Neuronal stem cell (in vitro differentiated cells): Measurements from ENCODE around the gene ZNF19.

Experiments
- DNase-seq: peaks from one replicate; pipeline ENCODE4 v3.0.0-alpha.2; 2013; ENCODE audit warnings: low spot score
- H2AFZ ChIP-seq: one replicate; pipeline ENCODE4 v1.6.1; 2013; ENCODE audit warnings: mild to moderate bottlenecking, low read length, inconsistent platforms
- H2AK5ac ChIP-seq: 2 replicates; pipeline ENCODE4 v1.6.1; 2013; ENCODE audit warnings: low read depth, mild to moderate bottlenecking, inconsistent platforms, low read length, moderate library complexity, mixed read lengths
- H2BK120ac ChIP-seq: 2 replicates; pipeline ENCODE4 v1.6.1; 2013; ENCODE audit warnings: low read depth, mild to moderate bottlenecking, inconsistent platforms, low read length, moderate library complexity, mixed read lengths
- H2BK12ac ChIP-seq: one replicate; pipeline ENCODE4 v1.6.1; 2013; ENCODE audit warnings: low read length, inconsistent platforms
- H2BK15ac ChIP-seq: 2 replicates; pipeline ENCODE4 v1.6.1; 2013; ENCODE audit warnings: mild to moderate bottlenecking, low read length, inconsistent platforms, mixed read lengths
- H2BK5ac ChIP-seq: one replicate; pipeline ENCODE4 v1.6.1; 2013; ENCODE audit warnings: inconsistent platforms, mild to moderate bottlenecking, low read length, moderate library complexity
- H3K14ac ChIP-seq: one replicate; pipeline ENCODE4 v1.6.1; 2013; ENCODE audit warnings: low read length, inconsistent platforms
- H3K18ac ChIP-seq: 2 replicates; pipeline ENCODE4 v1.6.1; 2013; ENCODE audit warnings: low read length, inconsistent platforms
- H3K23ac ChIP-seq: 2 replicates; pipeline ENCODE4 v1.6.1; 2013; ENCODE audit warnings: low read depth, mild to moderate bottlenecking, mixed read lengths, low read length, inconsistent platforms; ENCODE audit not compliant: poor library complexity
- H3K27ac ChIP-seq: replicated peaks from 3 replicates; pipeline ENCODE4 v1.5.1; 2013; ENCODE audit warnings: low read length, inconsistent platforms
- H3K27me3 ChIP-seq, 3 experiments: 2 replicates each; pipeline ENCODE4 v1.6.1; 2013; ENCODE audit warnings: low read length in 3 of 3, mild to moderate bottlenecking in 2 of 3, inconsistent platforms in 1 of 3, low read depth in 1 of 3, mixed read lengths in 1 of 3, moderate library complexity in 1 of 3; ENCODE audit not compliant: control insufficient read depth in 3 of 3, insufficient read depth in 3 of 3
- H3K36me3 ChIP-seq, 2 donors: replicated peaks in 1 of 2; 2 replicates each; pipeline ENCODE4 v1.6.1; 2013; ENCODE audit warnings: low read length in 2 of 2; ENCODE audit not compliant: control insufficient read depth in 2 of 2, insufficient read depth in 2 of 2
- H3K4ac ChIP-seq: 2 replicates; pipeline ENCODE4 v1.6.1; 2013; ENCODE audit warnings: inconsistent platforms, mild to moderate bottlenecking, low read length, moderate library complexity
- H3K4me1 ChIP-seq, 2 donors: 1 replicate in 1 of 2; 2 replicates in 1 of 2; pipeline ENCODE4 v1.6.1; 2013; ENCODE audit warnings: low read length in 2 of 2, low read depth in 1 of 2; ENCODE audit not compliant: control insufficient read depth in 2 of 2, insufficient read depth in 1 of 2
- H3K4me2 ChIP-seq: one replicate; pipeline ENCODE4 v1.6.1; 2013; ENCODE audit warnings: mild to moderate bottlenecking, low read length, inconsistent platforms; ENCODE audit not compliant: insufficient read depth, poor library complexity, severe bottlenecking
- H3K4me3 ChIP-seq, 2 donors: 2 replicates each; pipeline ENCODE4 v1.5.1; 2013; ENCODE audit warnings: low read length in 2 of 2, mild to moderate bottlenecking in 2 of 2, inconsistent platforms in 1 of 2, moderate library complexity in 1 of 2
- H3K79me1 ChIP-seq: one replicate; pipeline ENCODE4 v1.6.1; 2013; ENCODE audit warnings: low read depth, mild to moderate bottlenecking, inconsistent platforms, low read length, moderate library complexity
- H3K9ac ChIP-seq: one replicate; pipeline ENCODE4 v1.6.1; 2013; ENCODE audit warnings: mild to moderate bottlenecking, low read depth, low read length, inconsistent platforms; ENCODE audit not compliant: poor library complexity
- H3K9me3 ChIP-seq, 2 donors: replicated peaks in 1 of 2; 2 replicates each; pipeline versions ENCODE3 to v1.6.1; 2013; ENCODE audit warnings: low read length in 2 of 2, mild to moderate bottlenecking in 2 of 2, inconsistent platforms in 1 of 2, low read depth in 1 of 2, mixed read lengths in 1 of 2, moderate library complexity in 1 of 2; ENCODE audit not compliant: control insufficient read depth in 2 of 2, insufficient read depth in 1 of 2
- H4K8ac ChIP-seq: one replicate; pipeline ENCODE4 v1.6.1; 2013; ENCODE audit warnings: low read depth, mild to moderate bottlenecking, inconsistent platforms, low read length, moderate library complexity
- H4K91ac ChIP-seq: one replicate; pipeline ENCODE4 v1.6.1; 2013; ENCODE audit warnings: low read length, low read depth, mild to moderate bottlenecking, inconsistent platforms; ENCODE audit not compliant: poor library complexity
- WGBS, 2 donors: extraction: QIAGEN DNeasy Blood & Tissue Kit; methylation state at CpG; one replicate each; pipeline ENCODE4 v1.1.7; 2013; ENCODE audit warnings: missing lambda C conversion rate in 2 of 2, mixed read lengths in 1 of 2; ENCODE audit not compliant: insufficient read length in 2 of 2, insufficient replicate concordance in 1 of 2; ENCODE audit errors: extremely low coverage in 2 of 2; 5-methylcytosine and 5-hydroxymethylcytosine counted together

ZNF19 gene

DNA sequence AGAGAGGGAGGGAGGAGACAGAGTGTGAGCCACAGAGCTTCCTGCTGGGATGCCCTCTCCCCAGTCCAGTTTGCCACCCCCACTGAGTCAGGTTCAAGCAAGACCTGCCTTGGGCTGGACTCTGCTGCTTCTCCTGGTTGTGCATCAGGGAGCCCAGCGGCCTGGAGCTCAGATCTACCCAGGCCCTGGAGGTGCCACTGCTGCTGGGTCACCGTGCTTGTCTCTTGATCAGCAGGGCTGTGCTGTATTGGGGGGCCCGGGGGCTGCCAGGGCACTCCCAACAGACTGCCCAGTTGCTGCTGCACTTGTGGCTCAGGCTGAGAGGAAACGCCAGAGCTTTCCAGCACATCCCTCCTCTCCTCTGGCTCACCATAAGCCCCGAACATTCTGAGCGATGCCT is 56.2 kb downstream of the ZNF19 start:
- Histone ChIP-seq H3K18ac (peak overlapping the region; percentile 22), H2BK120ac (no peak overlapping the region), H3K23ac (peak overlapping the region; percentile 52), H3K4me1 (no peaks in the 10 kb centered on the region), H3K9me3 (no peaks in the 10 kb centered on the region), H2BK15ac (no peak overlapping the region), H3K27ac (no peak overlapping the region), H2BK12ac (peak overlapping the region; percentile 6), H2BK5ac (no peak overlapping the region), H4K91ac (no peak overlapping the region), H3K4me3 (no peak overlapping the region), H2AK5ac (no peak overlapping the region), H2AFZ (no peak overlapping the region), H3K4ac (no peak overlapping the region), H3K36me3 (no peaks in the 10 kb centered on the region), H3K9ac (no peak overlapping the region), H4K8ac (no peak overlapping the region), H3K27me3 (peaks cover 0 to 9% (median 1%) of the 10 kb centered on the region in 3 experiments), H3K79me1 (no peaks in the 10 kb centered on the region), H3K4me2 (no peak overlapping the region), H3K14ac (peak overlapping the region; percentile 31)
- no peak for DNase-seq
- no CpG with 5 or more reads among the region's 6 CpGs for WGBS, 2 donors

GRCh38 chr16:71431991-71432390 is 57.1 kb downstream of the ZNF19 start:
- Histone ChIP-seq H3K18ac (no peak overlapping the region), H3K9me3 (no peaks in the 10 kb centered on the region), H2BK120ac (no peak overlapping the region), H2BK5ac (no peak overlapping the region), H2BK12ac (no peak overlapping the region), H3K9ac (no peak overlapping the region), H4K91ac (no peak overlapping the region), H3K4ac (no peak overlapping the region), H3K4me3 (no peak overlapping the region), H2AK5ac (peak overlapping the region; percentile 86), H3K27ac (no peak overlapping the region), H2BK15ac (no peak overlapping the region), H3K23ac (peak overlapping the region; percentile 50), H3K79me1 (no peaks in the 10 kb centered on the region), H3K27me3 (peaks cover 0 to 9% (median 1%) of the 10 kb centered on the region in 3 experiments), H3K14ac (no peak overlapping the region), H3K4me2 (no peak overlapping the region), H3K36me3 (no peaks in the 10 kb centered on the region), H2AFZ (no peak overlapping the region), H3K4me1 (peaks cover 0 to 2% of the 10 kb centered on the region in 2 donors), H4K8ac (no peak overlapping the region)
- no CpG with 5 or more reads among the region's 9 CpGs for WGBS, 2 donors
- no peak for DNase-seq

- Histone ChIP-seq H3K9me3 (no peaks in the 10 kb centered on the region), H4K8ac (no peak overlapping the region), H3K36me3 (no peaks in the 10 kb centered on the region), H2BK15ac (no peak overlapping the region), H4K91ac (no peak overlapping the region), H2AK5ac (no peak overlapping the region), H2BK120ac (no peak overlapping the region), H3K23ac (no peak overlapping the region), H3K4me2 (no peak overlapping the region), H3K79me1 (no peaks in the 10 kb centered on the region), H3K27ac (no peak overlapping the region), H3K4ac (no peak overlapping the region), H3K14ac (no peak overlapping the region), H2AFZ (no peak overlapping the region), H3K9ac (no peak overlapping the region), H3K18ac (no peak overlapping the region), H3K27me3 (peaks cover 0 to 9% (median 1%) of the 10 kb centered on the region in 3 experiments), H2BK5ac (no peak overlapping the region), H3K4me3 (no peak overlapping the region), H3K4me1 (peaks cover 0 to 5% of the 10 kb centered on the region in 2 donors), H2BK12ac (no peak overlapping the region)
- no peak for DNase-seq
- no CpG with 5 or more reads among the region's 14 CpGs for WGBS, 2 donors
Observed at GRCh38 chr16:71431176-71431575, 57.9 kb downstream of the ZNF19 start.

- no CpG with 5 or more reads among the region's 6 CpGs for WGBS, 2 donors
- no peak for DNase-seq
Observed at GRCh38 chr16:71430744-71431143, 58.4 kb downstream of the ZNF19 start.

More at GRCh38 chr16:71430744-71431143, 58.4 kb downstream of the ZNF19 start:
- H2AFZ ChIP-seq = no peak overlapping the region
- H3K4me2 ChIP-seq = no peak overlapping the region
- H2AK5ac ChIP-seq = no peak overlapping the region
- H3K9me3 ChIP-seq = no peaks in the 10 kb centered on the region
- H3K18ac ChIP-seq = no peak overlapping the region
- H3K36me3 ChIP-seq = no peaks in the 10 kb centered on the region
- H3K27ac ChIP-seq = no peak overlapping the region
- H3K14ac ChIP-seq = no peak overlapping the region
- no peak overlapping the region for H2BK5ac ChIP-seq
- H3K4me3 ChIP-seq = no peak overlapping the region
- H2BK15ac ChIP-seq = no peak overlapping the region
- no peak overlapping the region for H3K9ac ChIP-seq
- no peak overlapping the region for H3K23ac ChIP-seq
- H3K27me3 ChIP-seq = peaks cover 0 to 12% (median 2%) of the 10 kb centered on the region in 3 experiments
- H2BK120ac ChIP-seq = no peak overlapping the region
- H3K79me1 ChIP-seq = no peaks in the 10 kb centered on the region
- no peak overlapping the region for H4K91ac ChIP-seq
- H3K4ac ChIP-seq = no peak overlapping the region
- no peak overlapping the region for H2BK12ac ChIP-seq
- peaks cover 0 to 5% of the 10 kb centered on the region in 2 donors for H3K4me1 ChIP-seq
- no peak overlapping the region for H4K8ac ChIP-seq
